HL-60 (cell line): ENCODE results near the gene PCIF1.

Experiments used
- GABPA ChIP-seq: IDR thresholded peaks from 2 replicates; pipeline ENCODE4 v1.6.1; 2012; ENCODE audit warnings: low read depth
- POLR2AphosphoS5 ChIP-seq: IDR thresholded peaks from 2 replicates; pipeline ENCODE4 v1.6.1; 2012; ENCODE audit warnings: low read depth
- TF ChIP-seq, protein P1 (sequence below): IDR thresholded peaks from one replicate; pipeline ENCODE4 v1.5.1; 2011; ENCODE audit warnings: low read length, control low read depth, inconsistent platforms; ENCODE audit not compliant: insufficient read depth
- TF ChIP-seq, protein P2 (sequence below): IDR thresholded peaks from 2 replicates; pipeline ENCODE4 v1.6.1; 2012; ENCODE audit warnings: low read depth; ENCODE audit not compliant: insufficient replicate concordance

DNA sequence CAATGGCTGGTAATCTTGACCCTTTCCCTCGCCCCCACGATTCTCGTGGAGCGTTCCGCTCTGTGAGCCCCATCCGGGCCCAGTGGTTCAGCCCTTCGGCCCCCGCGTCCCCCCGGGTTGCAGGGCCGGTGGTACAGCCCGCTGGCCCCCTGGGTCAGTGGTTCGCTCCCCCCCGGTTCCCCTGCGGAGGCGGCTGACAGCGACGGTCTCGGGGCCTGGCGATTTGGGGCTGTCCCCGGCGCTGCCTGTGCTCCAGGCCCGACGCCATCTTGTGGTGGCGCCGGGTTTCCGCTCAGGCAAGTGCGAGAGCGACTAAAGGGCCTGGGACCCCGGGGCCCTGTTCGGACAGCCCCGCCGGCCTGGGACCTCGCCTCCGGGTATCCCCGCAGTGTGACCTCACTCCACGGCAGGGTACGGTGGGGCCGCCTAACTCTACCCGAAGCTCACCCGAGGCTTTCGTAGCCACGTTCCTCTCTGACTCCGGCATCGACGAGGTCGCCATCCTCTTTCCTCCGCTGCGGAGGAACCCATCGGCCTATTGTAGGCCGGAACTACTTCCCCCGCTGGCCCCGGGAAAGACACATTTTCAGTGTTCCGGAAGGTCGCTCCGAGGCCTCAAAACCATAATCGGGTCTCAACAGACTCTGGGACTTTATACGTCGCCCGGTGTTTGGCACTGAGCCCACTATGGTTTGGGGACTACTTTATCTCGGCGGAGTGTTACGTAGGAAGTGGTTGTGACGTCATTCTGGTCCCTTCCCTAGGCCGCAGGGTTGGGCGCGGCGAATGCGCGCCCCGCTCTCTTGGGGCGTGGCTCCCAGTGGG, 37.4 kb downstream of the PCIF1 start, which contains the start of gene ZNF335:
- TF ChIP-seq, protein P1, sequence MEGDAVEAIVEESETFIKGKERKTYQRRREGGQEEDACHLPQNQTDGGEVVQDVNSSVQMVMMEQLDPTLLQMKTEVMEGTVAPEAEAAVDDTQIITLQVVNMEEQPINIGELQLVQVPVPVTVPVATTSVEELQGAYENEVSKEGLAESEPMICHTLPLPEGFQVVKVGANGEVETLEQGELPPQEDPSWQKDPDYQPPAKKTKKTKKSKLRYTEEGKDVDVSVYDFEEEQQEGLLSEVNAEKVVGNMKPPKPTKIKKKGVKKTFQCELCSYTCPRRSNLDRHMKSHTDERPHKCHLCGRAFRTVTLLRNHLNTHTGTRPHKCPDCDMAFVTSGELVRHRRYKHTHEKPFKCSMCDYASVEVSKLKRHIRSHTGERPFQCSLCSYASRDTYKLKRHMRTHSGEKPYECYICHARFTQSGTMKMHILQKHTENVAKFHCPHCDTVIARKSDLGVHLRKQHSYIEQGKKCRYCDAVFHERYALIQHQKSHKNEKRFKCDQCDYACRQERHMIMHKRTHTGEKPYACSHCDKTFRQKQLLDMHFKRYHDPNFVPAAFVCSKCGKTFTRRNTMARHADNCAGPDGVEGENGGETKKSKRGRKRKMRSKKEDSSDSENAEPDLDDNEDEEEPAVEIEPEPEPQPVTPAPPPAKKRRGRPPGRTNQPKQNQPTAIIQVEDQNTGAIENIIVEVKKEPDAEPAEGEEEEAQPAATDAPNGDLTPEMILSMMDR = no peak
- TF ChIP-seq GABPA (peak; percentile 52), POLR2AphosphoS5 (peak; percentile 42)
- TF ChIP-seq, protein P2, sequence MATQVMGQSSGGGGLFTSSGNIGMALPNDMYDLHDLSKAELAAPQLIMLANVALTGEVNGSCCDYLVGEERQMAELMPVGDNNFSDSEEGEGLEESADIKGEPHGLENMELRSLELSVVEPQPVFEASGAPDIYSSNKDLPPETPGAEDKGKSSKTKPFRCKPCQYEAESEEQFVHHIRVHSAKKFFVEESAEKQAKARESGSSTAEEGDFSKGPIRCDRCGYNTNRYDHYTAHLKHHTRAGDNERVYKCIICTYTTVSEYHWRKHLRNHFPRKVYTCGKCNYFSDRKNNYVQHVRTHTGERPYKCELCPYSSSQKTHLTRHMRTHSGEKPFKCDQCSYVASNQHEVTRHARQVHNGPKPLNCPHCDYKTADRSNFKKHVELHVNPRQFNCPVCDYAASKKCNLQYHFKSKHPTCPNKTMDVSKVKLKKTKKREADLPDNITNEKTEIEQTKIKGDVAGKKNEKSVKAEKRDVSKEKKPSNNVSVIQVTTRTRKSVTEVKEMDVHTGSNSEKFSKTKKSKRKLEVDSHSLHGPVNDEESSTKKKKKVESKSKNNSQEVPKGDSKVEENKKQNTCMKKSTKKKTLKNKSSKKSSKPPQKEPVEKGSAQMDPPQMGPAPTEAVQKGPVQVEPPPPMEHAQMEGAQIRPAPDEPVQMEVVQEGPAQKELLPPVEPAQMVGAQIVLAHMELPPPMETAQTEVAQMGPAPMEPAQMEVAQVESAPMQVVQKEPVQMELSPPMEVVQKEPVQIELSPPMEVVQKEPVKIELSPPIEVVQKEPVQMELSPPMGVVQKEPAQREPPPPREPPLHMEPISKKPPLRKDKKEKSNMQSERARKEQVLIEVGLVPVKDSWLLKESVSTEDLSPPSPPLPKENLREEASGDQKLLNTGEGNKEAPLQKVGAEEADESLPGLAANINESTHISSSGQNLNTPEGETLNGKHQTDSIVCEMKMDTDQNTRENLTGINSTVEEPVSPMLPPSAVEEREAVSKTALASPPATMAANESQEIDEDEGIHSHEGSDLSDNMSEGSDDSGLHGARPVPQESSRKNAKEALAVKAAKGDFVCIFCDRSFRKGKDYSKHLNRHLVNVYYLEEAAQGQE = peak; percentile 24
